Stimulated activated CD4-positive, alpha-beta T cell treated with anti-CD3 and anti-CD28 coated beads, TNF-alpha, amount 100 ng/mL, for 48 hours (primary cell): ENCODE results near the gene TGFBI.

Experiments
- DNase-seq, 3 donors: peaks; one replicate each; pipeline ENCODE4 v3.0.0-alpha.2; 2020; ENCODE audit warnings: low read depth in 3 of 3

TGFBI gene

DNA sequence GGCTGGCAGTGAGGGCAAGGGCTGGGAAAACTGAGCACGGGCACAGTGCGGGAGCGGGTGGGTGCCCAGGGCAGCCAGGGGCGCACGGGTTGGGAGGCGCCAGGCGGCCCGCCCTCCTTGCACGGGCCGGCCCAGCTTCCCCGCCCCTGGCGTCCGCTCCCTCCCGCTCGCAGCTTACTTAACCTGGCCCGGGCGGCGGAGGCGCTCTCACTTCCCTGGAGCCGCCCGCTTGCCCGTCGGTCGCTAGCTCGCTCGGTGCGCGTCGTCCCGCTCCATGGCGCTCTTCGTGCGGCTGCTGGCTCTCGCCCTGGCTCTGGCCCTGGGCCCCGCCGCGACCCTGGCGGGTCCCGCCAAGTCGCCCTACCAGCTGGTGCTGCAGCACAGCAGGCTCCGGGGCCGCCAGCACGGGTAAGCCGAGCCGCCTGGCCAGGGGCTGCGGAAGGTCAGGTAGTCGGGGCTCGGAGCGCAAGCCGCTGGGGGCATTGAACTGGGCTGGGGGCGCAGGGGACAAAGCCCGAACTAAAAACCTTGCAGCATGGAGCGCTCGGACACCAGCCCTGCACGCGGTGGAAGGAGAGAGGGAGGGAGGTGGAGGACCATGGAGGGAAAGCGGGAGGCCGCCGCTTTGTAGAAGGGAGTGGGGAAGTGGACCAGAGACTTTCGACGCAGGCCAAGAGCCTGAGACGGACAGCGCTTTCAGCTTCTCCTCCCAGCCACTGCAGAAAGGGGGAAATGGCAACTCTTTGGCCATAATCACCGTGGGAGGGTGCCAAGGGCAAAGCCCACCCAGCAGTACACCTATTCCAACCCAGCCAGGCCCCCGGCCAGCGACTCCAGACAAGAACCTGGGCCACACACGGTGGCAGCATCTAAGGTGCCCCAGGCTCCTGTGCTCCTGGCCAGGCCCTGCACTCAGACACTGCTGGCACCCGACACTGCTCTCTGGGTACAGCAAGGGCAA lies at the start of gene TGFBI:
Gene TGFBI (plus strand): TSS at position 207 of the 961 bp plus-strand sequence. CDS start 68 bp downstream, at position 275.
- DNase-seq = no peak

DNA sequence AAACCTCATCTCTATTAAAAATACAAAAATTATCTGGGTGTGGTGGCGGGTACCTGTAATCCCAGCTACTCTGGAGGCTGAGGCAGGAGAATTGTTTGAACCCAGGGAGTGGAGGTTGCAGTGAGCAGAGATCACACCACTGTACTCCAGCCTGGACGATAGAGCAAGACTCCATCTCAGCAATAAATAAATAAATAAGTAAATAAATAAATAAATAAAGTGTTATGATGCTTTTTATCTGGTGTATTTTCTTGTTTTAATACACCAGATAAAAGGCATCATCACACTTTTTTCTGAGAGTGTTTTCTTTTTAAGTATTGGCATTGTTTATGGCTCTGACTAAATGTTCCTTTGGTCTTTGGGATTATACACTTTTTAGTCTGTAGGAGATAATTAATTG lies 49.8 kb upstream of the TGFBI start:
- no peak for DNase-seq

- no peak for DNase-seq
Observed at GRCh38 chr5:135979510-135979909, 49.3 kb upstream of the TGFBI start.

DNA sequence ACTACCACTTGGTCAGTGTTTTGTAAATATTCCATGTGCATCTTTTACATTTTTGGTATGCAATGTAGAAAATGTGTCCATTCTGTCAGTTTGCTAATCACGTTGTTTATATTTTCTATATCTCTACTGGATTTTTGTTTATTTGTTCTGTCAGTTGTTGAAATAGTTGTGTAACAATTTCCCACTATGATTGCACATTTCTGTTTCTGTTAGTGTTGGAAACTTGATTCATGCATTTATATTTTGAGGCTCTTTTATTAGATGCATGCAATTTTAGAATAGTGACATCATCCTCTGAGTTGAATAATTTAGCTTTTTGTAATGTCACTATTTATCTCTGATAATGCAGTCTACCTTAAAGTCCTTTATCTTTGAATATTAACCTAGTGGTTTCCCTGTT lies 48.2 kb upstream of the TGFBI start:
- no peak for DNase-seq

- no peak for DNase-seq
Observed at GRCh38 chr5:135985951-135986350, 42.8 kb upstream of the TGFBI start.

- DNase-seq = no peak
Observed at GRCh38 chr5:135986401-135986800, 42.4 kb upstream of the TGFBI start.

DNA sequence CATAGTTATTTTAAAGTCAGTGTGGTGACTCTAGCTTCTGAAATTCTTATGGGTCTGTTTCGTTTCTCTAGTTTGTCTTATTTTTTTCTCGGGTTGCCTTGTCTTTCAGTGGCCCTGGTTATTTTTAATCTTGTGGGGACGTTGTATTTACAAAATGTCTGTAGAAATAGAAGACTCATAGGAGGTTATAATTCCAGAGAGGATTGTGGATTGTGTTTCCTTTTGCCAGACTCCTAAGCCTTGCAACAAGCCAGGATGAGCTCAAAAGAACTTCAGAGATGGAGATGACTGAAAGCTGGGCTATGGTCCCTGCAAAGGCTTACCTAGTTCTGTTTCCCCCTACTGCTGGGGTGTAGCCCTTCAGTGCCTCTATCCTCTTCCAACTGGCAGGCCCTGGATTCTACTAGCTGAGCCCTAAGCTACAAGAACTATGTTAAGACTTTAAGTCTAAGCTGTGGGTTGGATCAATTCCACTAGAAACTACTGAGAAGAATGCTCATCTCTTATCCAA lies 41.8 kb upstream of the TGFBI start:
- no peak for DNase-seq

DNA sequence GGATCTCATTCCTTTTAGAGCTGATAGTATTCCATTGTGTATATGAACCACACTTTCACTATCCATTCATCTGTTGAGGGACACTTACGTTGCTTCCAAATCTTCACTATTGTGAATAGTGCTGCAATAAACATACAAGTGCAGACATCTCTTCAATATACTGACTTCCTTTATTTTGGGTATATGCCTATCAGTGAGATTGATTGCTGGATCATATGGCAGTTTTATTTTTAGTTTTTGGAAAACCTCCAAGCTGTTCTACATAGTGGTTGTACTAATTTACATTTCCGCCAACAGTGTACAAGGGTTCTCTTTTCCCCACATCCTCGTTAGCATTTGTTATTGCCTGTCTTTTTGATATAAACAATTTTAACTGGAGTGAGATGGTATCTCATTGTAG lies 40.2 kb upstream of the TGFBI start:
- DNase-seq = no peak

DNA sequence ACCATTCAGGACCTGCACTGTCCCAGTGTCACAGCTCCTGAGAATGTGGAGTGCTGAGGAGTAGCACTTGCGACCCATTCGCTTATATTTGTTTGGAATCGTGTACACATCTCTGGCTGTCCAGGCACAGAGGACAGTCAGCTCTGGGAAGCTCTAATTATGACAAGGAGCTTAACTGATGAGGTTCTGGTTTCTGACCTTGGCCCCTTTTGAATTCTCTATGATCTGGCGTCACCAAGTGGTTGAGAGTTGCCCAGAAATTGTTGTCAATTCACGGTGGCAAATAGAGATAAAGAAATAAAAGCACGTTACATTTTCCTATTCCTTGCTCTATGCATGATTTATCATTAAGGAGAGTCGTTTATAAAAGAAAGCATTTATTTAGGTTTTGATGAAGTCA lies 39.1 kb upstream of the TGFBI start:
- no peak for DNase-seq

- DNase-seq = no peak
Observed at GRCh38 chr5:135990528-135991255, 38.1 kb upstream of the TGFBI start.

DNA sequence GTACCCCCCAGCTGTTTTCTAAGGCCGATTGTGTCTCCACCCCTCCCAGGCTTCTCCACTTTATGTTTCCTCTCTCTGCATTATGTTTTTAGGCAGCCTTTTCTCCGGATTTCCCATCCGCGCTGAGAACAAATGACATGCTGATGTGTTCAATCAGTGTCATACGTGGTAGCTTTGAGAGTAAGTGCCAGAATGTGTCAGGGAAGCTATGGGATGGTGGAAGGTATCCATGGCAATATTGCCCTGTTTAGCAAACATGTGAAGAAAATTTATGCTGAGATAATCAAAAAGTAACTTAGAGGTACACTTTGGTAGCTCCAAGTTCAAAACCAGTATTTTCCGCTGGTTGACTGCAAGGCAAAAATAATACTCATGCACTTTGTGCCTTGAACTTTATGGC lies 37.4 kb upstream of the TGFBI start:
- DNase-seq = no peak

GRCh38 chr5:135993335-135993879 lies 35.4 kb upstream of the TGFBI start:
- DNase-seq = no peak

DNA sequence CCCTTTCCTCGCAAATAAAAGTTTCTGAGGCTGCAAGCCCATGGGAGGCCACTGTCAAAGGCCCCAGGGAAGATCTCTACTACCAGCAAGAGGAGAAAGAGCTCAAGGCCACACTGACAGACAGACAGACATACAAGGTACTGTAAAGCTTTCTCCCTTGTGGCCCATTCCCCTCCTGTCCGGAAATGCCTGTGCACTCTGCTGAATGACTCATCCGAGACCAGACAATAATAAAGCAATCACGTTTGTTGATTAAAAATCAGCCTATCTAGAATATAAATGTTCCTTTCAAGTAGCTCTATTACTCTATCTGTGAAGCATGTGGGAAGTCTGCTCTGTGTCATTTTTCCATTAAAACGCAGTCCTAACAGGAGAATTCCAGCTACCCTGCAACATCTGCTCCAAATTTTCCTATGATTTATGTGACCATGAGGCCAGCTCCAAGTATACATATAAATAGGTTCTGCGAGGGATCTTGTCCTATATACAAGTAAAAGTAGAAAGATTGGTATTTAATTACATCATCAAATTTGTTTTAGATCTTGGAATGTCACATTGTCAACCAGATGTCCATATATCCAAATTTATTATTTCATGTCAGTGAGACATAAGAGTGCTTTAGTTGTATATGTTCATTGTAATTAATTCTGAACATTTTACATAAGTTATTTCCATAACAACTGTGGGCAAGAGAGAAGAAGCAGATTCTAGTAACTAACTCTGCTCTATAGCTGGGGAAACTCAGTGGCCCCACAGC lies 34.7 kb upstream of the TGFBI start:
- no peak for DNase-seq

- no peak for DNase-seq
Observed at GRCh38 chr5:135995976-135996375, 32.8 kb upstream of the TGFBI start.

DNA sequence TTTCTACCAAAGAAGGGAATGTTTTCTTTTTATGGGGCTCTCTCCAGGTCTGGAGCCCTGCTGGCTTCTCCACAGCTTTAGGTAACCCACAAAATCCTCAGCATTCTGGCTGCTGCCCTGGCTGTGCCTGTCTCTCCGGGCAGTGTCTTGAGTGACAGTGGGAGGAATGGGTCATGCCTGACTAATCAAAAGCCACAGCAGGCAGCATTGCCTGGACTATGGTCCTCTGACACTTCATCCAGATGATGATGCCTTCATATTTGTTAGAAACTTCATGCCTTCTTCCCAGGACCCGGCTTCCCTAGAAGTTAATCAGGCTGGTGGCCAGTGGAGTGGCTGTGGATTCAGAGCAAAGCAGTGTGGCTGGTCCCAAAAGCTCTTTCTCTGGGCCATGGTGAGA lies 32.2 kb upstream of the TGFBI start:
- no peak for DNase-seq

GRCh38 chr5:135997673-135998335 lies 31.0 kb upstream of the TGFBI start:
- DNase-seq = no peak

GRCh38 chr5:135998889-135999288 lies 29.9 kb upstream of the TGFBI start:
- no peak for DNase-seq

- no peak for DNase-seq
Observed at GRCh38 chr5:135999406-136000139, 29.2 kb upstream of the TGFBI start.

GRCh38 chr5:136000147-136000546 lies 28.6 kb upstream of the TGFBI start:
- no peak for DNase-seq

GRCh38 chr5:136000932-136001331 lies 27.9 kb upstream of the TGFBI start:
- DNase-seq = no peak
